OCI-LY3 (cell line): ENCODE measurements around the gene SMAD7.

Experiments used
- EZH2phosphoT487 ChIP-seq: fragments of 200-600 bp; shearing (Covaris generic); IDR thresholded peaks from 2 replicates; pipeline ENCODE4 v1.6.1; 2018; ENCODE audit warnings: antibody characterized with exemption, mixed run types, low read depth
- TF ChIP-seq, protein P1 (sequence below): fragments of 200-600, 300-600 bp; sonication (generic); IDR thresholded peaks from 2 replicates; pipeline ENCODE4 v1.5.1; 2014; ENCODE audit warnings: antibody characterized with exemption, low read length, low read depth

DNA sequence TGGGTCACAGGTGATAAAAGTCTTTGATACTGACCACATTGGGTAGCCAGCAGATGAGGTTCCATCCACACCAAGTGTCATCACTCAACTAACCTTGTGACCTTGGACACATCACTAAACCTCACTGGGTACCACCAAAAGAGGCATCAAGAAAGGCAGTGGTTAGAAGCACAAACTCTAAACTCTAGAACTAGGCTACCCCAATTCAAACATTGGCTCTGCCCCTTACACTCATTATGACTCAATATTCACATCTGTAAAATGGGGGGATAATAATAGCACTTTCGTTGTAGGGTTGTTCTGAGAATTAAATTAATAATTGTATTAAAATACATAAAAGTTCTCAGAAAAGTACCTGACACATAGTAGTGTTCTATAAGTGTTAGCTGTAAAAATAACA is 15.8 kb upstream of the SMAD7 start:
- TF ChIP-seq, protein P1, sequence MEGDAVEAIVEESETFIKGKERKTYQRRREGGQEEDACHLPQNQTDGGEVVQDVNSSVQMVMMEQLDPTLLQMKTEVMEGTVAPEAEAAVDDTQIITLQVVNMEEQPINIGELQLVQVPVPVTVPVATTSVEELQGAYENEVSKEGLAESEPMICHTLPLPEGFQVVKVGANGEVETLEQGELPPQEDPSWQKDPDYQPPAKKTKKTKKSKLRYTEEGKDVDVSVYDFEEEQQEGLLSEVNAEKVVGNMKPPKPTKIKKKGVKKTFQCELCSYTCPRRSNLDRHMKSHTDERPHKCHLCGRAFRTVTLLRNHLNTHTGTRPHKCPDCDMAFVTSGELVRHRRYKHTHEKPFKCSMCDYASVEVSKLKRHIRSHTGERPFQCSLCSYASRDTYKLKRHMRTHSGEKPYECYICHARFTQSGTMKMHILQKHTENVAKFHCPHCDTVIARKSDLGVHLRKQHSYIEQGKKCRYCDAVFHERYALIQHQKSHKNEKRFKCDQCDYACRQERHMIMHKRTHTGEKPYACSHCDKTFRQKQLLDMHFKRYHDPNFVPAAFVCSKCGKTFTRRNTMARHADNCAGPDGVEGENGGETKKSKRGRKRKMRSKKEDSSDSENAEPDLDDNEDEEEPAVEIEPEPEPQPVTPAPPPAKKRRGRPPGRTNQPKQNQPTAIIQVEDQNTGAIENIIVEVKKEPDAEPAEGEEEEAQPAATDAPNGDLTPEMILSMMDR, result no peak
- no peak for TF ChIP-seq EZH2phosphoT487
